Measurements from ENCODE around the gene TMEM215.

Gene TMEM215

GRCh38 chr9:32811246-32811645 is 27.9 kb downstream of the TMEM215 start:
- H3K14ac ChIP-seq (ENCODE audit: low read length in 2 of 2), result no peak overlapping the region
- no peaks in the 10 kb centered on the region for H3K36me3 ChIP-seq (ENCODE audit: control insufficient read depth in 1 of 2, insufficient read depth in 2 of 2, low read depth in 1 of 2, low read length in 2 of 2)
- H3K4me3 ChIP-seq (ENCODE audit: insufficient read depth in 1 of 2, low read depth in 1 of 2, low read length in 2 of 2), result no peak overlapping the region
- H2AFZ ChIP-seq (ENCODE audit: low read depth, low read length), result no peak overlapping the region
- H2BK12ac ChIP-seq (ENCODE audit: low read length in 2 of 2), result no peak overlapping the region
- H3K23ac ChIP-seq (ENCODE audit: low read length in 2 of 2), result no peak overlapping the region
- WGBS, result 56% methylated on average over 1 of the region's 3 CpGs
- H2BK15ac ChIP-seq (ENCODE audit: low read depth, poor library complexity, severe bottlenecking), result no peak overlapping the region
- no peaks in the 10 kb centered on the region for H3K79me1 ChIP-seq (replicated peaks; ENCODE audit: low read length, poor library complexity, severe bottlenecking)
- H3K9ac ChIP-seq (ENCODE audit: low read length), result no peak overlapping the region
- no peak overlapping the region for H2AK5ac ChIP-seq (ENCODE audit: low read length, severe bottlenecking)
- no peak overlapping the region for H3K27ac ChIP-seq (ENCODE audit: low read length, poor library complexity, severe bottlenecking)
- no peak overlapping the region for H4K8ac ChIP-seq (ENCODE audit: low read length)
- DNase-seq, result no peak
- peaks cover 10% of the 10 kb centered on the region for H3K9me3 ChIP-seq (ENCODE audit: control insufficient read depth, low read length)
- no peak overlapping the region for H2BK120ac ChIP-seq (ENCODE audit: low read depth, low read length)
- no peak overlapping the region for H2BK5ac ChIP-seq (ENCODE audit: low read depth, low read length, poor library complexity, severe bottlenecking)
- peaks cover 0 to 3% of the 10 kb centered on the region in 2 experiments for H3K27me3 ChIP-seq (ENCODE audit: control insufficient read depth in 1 of 2, insufficient read depth in 1 of 2, low read length in 2 of 2)
- H3K4ac ChIP-seq (ENCODE audit: low read depth in 1 of 2, low read length in 2 of 2), result no peak overlapping the region
- H4K91ac ChIP-seq (ENCODE audit: low read length), result no peak overlapping the region
- no peak overlapping the region for H3K18ac ChIP-seq (ENCODE audit: low read depth in 1 of 2, low read length in 2 of 2)
- no peaks in the 10 kb centered on the region for H3K4me1 ChIP-seq (ENCODE audit: control insufficient read depth, insufficient read depth, low read depth, low read length)
- H3K4me2 ChIP-seq (ENCODE audit: low read length, poor library complexity, severe bottlenecking), result no peak overlapping the region

- Histone ChIP-seq H3K4ac (ENCODE audit: low read depth in 1 of 2, low read length in 2 of 2) (no peak overlapping the region), H2BK5ac (ENCODE audit: low read depth, low read length, poor library complexity, severe bottlenecking) (no peak overlapping the region), H3K9ac (ENCODE audit: low read length) (no peak overlapping the region), H3K4me1 (ENCODE audit: control insufficient read depth, insufficient read depth, low read depth, low read length) (no peaks in the 10 kb centered on the region), H2BK15ac (ENCODE audit: low read depth, poor library complexity, severe bottlenecking) (no peak overlapping the region), H3K18ac (ENCODE audit: low read depth in 1 of 2, low read length in 2 of 2) (no peak overlapping the region), H3K4me3 (ENCODE audit: insufficient read depth in 1 of 2, low read depth in 1 of 2, low read length in 2 of 2) (no peak overlapping the region), H3K9me3 (ENCODE audit: control insufficient read depth, low read length) (no peaks in the 10 kb centered on the region), H3K4me2 (ENCODE audit: low read length, poor library complexity, severe bottlenecking) (no peak overlapping the region), H2BK120ac (ENCODE audit: low read depth, low read length) (no peak overlapping the region), H3K79me1 (replicated peaks; ENCODE audit: low read length, poor library complexity, severe bottlenecking) (no peaks in the 10 kb centered on the region), H3K27ac (ENCODE audit: low read length, poor library complexity, severe bottlenecking) (no peak overlapping the region), H4K8ac (ENCODE audit: low read length) (no peak overlapping the region), H2AK5ac (ENCODE audit: low read length, severe bottlenecking) (no peak overlapping the region), H3K36me3 (ENCODE audit: control insufficient read depth in 1 of 2, insufficient read depth in 2 of 2, low read depth in 1 of 2, low read length in 2 of 2) (no peaks in the 10 kb centered on the region), H3K27me3 (ENCODE audit: control insufficient read depth in 1 of 2, insufficient read depth in 1 of 2, low read length in 2 of 2) (peaks cover 0 to 13% of the 10 kb centered on the region in 2 experiments), H4K91ac (ENCODE audit: low read length) (no peak overlapping the region), H3K14ac (ENCODE audit: low read length in 2 of 2) (no peak overlapping the region), H2BK12ac (ENCODE audit: low read length in 2 of 2) (no peak overlapping the region), H2AFZ (ENCODE audit: low read depth, low read length) (no peak overlapping the region), H3K23ac (ENCODE audit: low read length in 2 of 2) (no peak overlapping the region)
- DNase-seq, result no peak
- WGBS, result 36% methylated on average over 4 of the region's 4 CpGs
Measured at GRCh38 chr9:32820322-32820721, 37.0 kb downstream of the TMEM215 start.

- no peak overlapping the region for H3K23ac ChIP-seq (ENCODE audit: low read length in 2 of 2)
- H3K4me2 ChIP-seq (ENCODE audit: low read length, poor library complexity, severe bottlenecking), result no peak overlapping the region
- no peak overlapping the region for H2BK15ac ChIP-seq (ENCODE audit: low read depth, poor library complexity, severe bottlenecking)
- no peak overlapping the region for H3K18ac ChIP-seq (ENCODE audit: low read depth in 1 of 2, low read length in 2 of 2)
- no peak overlapping the region for H3K4ac ChIP-seq (ENCODE audit: low read depth in 1 of 2, low read length in 2 of 2)
- H3K36me3 ChIP-seq (ENCODE audit: control insufficient read depth in 1 of 2, insufficient read depth in 2 of 2, low read depth in 1 of 2, low read length in 2 of 2), result no peaks in the 10 kb centered on the region
- H3K4me1 ChIP-seq (ENCODE audit: control insufficient read depth, insufficient read depth, low read depth, low read length), result no peaks in the 10 kb centered on the region
- no peak overlapping the region for H2AK5ac ChIP-seq (ENCODE audit: low read length, severe bottlenecking)
- H4K8ac ChIP-seq (ENCODE audit: low read length), result no peak overlapping the region
- H3K4me3 ChIP-seq (ENCODE audit: insufficient read depth in 1 of 2, low read depth in 1 of 2, low read length in 2 of 2), result no peak overlapping the region
- H4K91ac ChIP-seq (ENCODE audit: low read length), result no peak overlapping the region
- peaks cover 0 to 11% of the 10 kb centered on the region in 2 experiments for H3K27me3 ChIP-seq (ENCODE audit: control insufficient read depth in 1 of 2, insufficient read depth in 1 of 2, low read length in 2 of 2)
- no peak overlapping the region for H3K14ac ChIP-seq (ENCODE audit: low read length in 2 of 2)
- H3K79me1 ChIP-seq (replicated peaks; ENCODE audit: low read length, poor library complexity, severe bottlenecking), result no peaks in the 10 kb centered on the region
- H2BK120ac ChIP-seq (ENCODE audit: low read depth, low read length), result no peak overlapping the region
- 73% methylated on average over 2 of the region's 3 CpGs for WGBS
- no peak overlapping the region for H2BK12ac ChIP-seq (ENCODE audit: low read length in 2 of 2)
- no peak overlapping the region for H3K9ac ChIP-seq (ENCODE audit: low read length)
- no peak overlapping the region for H2BK5ac ChIP-seq (ENCODE audit: low read depth, low read length, poor library complexity, severe bottlenecking)
- H3K9me3 ChIP-seq (ENCODE audit: control insufficient read depth, low read length), result no peaks in the 10 kb centered on the region
- no peak overlapping the region for H3K27ac ChIP-seq (ENCODE audit: low read length, poor library complexity, severe bottlenecking)
- no peak overlapping the region for H2AFZ ChIP-seq (ENCODE audit: low read depth, low read length)
- no peak for DNase-seq
Measured at GRCh38 chr9:32823101-32823500, 39.8 kb downstream of the TMEM215 start.

GRCh38 chr9:32823551-32823950 is 40.2 kb downstream of the TMEM215 start:
- H3K14ac ChIP-seq (ENCODE audit: low read length in 2 of 2), result no peak overlapping the region
- no peak overlapping the region for H2BK15ac ChIP-seq (ENCODE audit: low read depth, poor library complexity, severe bottlenecking)
- H3K9me3 ChIP-seq (ENCODE audit: control insufficient read depth, low read length), result no peaks in the 10 kb centered on the region
- H3K36me3 ChIP-seq (ENCODE audit: control insufficient read depth in 1 of 2, insufficient read depth in 2 of 2, low read depth in 1 of 2, low read length in 2 of 2), result no peaks in the 10 kb centered on the region
- no peak overlapping the region for H2BK12ac ChIP-seq (ENCODE audit: low read length in 2 of 2)
- no peak overlapping the region for H3K4me3 ChIP-seq (ENCODE audit: insufficient read depth in 1 of 2, low read depth in 1 of 2, low read length in 2 of 2)
- no peaks in the 10 kb centered on the region for H3K79me1 ChIP-seq (replicated peaks; ENCODE audit: low read length, poor library complexity, severe bottlenecking)
- H3K9ac ChIP-seq (ENCODE audit: low read length), result no peak overlapping the region
- H2BK120ac ChIP-seq (ENCODE audit: low read depth, low read length), result no peak overlapping the region
- H2AFZ ChIP-seq (ENCODE audit: low read depth, low read length), result no peak overlapping the region
- H3K18ac ChIP-seq (ENCODE audit: low read depth in 1 of 2, low read length in 2 of 2), result no peak overlapping the region
- no peak overlapping the region for H3K23ac ChIP-seq (ENCODE audit: low read length in 2 of 2)
- no peak overlapping the region for H3K4ac ChIP-seq (ENCODE audit: low read depth in 1 of 2, low read length in 2 of 2)
- H3K4me2 ChIP-seq (ENCODE audit: low read length, poor library complexity, severe bottlenecking), result no peak overlapping the region
- no peak overlapping the region for H2BK5ac ChIP-seq (ENCODE audit: low read depth, low read length, poor library complexity, severe bottlenecking)
- H4K8ac ChIP-seq (ENCODE audit: low read length), result no peak overlapping the region
- H2AK5ac ChIP-seq (ENCODE audit: low read length, severe bottlenecking), result no peak overlapping the region
- H4K91ac ChIP-seq (ENCODE audit: low read length), result no peak overlapping the region
- H3K27me3 ChIP-seq (ENCODE audit: control insufficient read depth in 1 of 2, insufficient read depth in 1 of 2, low read length in 2 of 2), result peaks cover 0 to 11% of the 10 kb centered on the region in 2 experiments
- DNase-seq, result no peak
- no peaks in the 10 kb centered on the region for H3K4me1 ChIP-seq (ENCODE audit: control insufficient read depth, insufficient read depth, low read depth, low read length)
- no peak overlapping the region for H3K27ac ChIP-seq (ENCODE audit: low read length, poor library complexity, severe bottlenecking)
